Measurements from ENCODE around the gene SLC51A.

- no peak for TF ChIP-seq CTCF (IDR thresholded peaks at IDR 0.05 in 8 of 11, conservative IDR thresholded peaks at IDR 0.05 in 3 of 11)
- TF ChIP-seq POLR2AphosphoS5 (IDR thresholded peaks at IDR 0.05), result no peak
- TF ChIP-seq POLR2A (IDR thresholded peaks at IDR 0.05), result no peak
Observed at GRCh38 chr3:196180346-196180745, 36.0 kb upstream of the SLC51A start.

Data from spleen (tissue), 7 donors.